Hepatocyte (in vitro differentiated cells): ENCODE data around the gene SNX9.

Experiments used
- EZH2 ChIP-seq: fragments of 200-600 bp; sonication (generic); IDR thresholded peaks from 2 replicates; pipeline ENCODE4 v1.6.1; 2016; ENCODE audit warnings: antibody characterized with exemption, mild to moderate bottlenecking, borderline replicate concordance
- TF ChIP-seq, protein P1 (sequence below): fragments of 200-600 bp; sonication (generic); IDR thresholded peaks from 2 replicates; pipeline ENCODE4 v1.5.1; 2016; ENCODE audit warnings: antibody characterized with exemption, mild to moderate bottlenecking; ENCODE audit not compliant: poor library complexity

DNA sequence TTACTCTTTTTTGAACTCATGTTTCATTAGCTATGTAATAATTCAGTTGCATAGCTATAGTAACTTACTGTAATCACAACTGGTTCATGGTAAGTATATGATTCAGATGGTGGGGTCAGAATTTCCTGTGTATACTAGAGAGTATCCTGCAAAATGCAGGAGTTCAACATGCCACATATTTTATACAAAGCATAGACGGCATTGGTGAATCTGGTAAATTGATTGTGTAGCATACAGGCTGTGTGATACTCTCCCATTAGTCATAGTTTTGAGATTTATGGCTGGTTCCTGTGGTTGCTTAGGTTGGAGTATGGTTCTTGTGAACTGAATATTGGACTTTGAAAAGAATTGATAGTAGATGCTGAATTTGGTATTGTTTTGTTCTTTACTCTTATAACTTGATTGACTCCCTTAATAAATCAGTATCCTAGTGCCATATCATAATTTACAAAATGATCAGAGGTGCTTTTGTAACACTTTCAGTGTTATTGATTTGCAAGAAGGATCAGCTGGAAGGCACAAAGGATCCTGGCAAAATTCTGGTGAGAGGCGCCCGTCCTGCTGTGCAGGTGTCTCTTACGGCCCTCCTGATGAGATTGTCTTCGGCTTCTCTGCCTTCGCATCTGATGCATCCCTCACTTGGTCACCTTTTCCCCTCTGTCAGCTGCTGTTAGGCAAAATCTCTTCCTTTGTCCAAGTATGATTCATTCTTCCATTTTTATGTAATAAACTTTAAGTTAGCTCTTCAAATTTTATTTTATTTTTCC, 22.6 kb downstream of the SNX9 start:
- TF ChIP-seq, protein P1, sequence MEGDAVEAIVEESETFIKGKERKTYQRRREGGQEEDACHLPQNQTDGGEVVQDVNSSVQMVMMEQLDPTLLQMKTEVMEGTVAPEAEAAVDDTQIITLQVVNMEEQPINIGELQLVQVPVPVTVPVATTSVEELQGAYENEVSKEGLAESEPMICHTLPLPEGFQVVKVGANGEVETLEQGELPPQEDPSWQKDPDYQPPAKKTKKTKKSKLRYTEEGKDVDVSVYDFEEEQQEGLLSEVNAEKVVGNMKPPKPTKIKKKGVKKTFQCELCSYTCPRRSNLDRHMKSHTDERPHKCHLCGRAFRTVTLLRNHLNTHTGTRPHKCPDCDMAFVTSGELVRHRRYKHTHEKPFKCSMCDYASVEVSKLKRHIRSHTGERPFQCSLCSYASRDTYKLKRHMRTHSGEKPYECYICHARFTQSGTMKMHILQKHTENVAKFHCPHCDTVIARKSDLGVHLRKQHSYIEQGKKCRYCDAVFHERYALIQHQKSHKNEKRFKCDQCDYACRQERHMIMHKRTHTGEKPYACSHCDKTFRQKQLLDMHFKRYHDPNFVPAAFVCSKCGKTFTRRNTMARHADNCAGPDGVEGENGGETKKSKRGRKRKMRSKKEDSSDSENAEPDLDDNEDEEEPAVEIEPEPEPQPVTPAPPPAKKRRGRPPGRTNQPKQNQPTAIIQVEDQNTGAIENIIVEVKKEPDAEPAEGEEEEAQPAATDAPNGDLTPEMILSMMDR: no peak
- TF ChIP-seq EZH2: no peak
